Posterior vena cava (tissue), 2 donors: ENCODE results near the gene CDK11B. TPM values are rescaled to one million over a fixed set of nuclear protein-coding genes. Genes with fewer than 3 reads are reported as not detected.

ENCODE experiments used
- DNase-seq: peaks from one replicate; pipeline ENCODE4 v3.0.0-alpha.2; 2020; ENCODE audit warnings: low spot score
- intact Hi-C, 2 donors: fragments of 100-400 bp; cut with DNase I; formaldehyde crosslinking; loops; one replicate each; pipeline versions ENCODE4 v1.14.1 to v1.14.2; 2022 to 2023
- total RNA-seq, 2 donors: library from RNA; stranded (reverse); fragmentation: NEBNext Ultra II Directional; extraction: Animal tissue kit (Norgen Biotek cat#: 25700); gene quantifications; one replicate each; pipeline ENCODE4 v1.2.1, GENCODE V29; 2021
- donor health status: DM: yes; HTN: yes; CAD: no.
- donor health status: DM: yes; HTN: yes; CAD: no.

CDK11B gene
- total RNA-seq, 2 donors from 2014 or later, result 19.4 to 24.3 TPM

- DNase-seq, result no peak
- intact Hi-C loops, result no loop called here
These were observed 64.8 kb downstream of the CDK11B start for GRCh38 chr1:1593834-1594601.

GRCh38 chr1:1591452-1591851 is 67.4 kb downstream of the CDK11B start:
- no peak for DNase-seq
- intact Hi-C loops, result no loop called here

Other genes with a start within 250 kb of the CDK11B start
- gene ANKRD65, start 237.7 kb downstream of the CDK11B start, total RNA-seq, result 1 to 10 TPM; 2.4 to 7.4 TPM
- gene VWA1, start 223.3 kb downstream of the CDK11B start, total RNA-seq, result 10 to 100 TPM; 59.8 to 67.7 TPM
- under 1 TPM; 0.14 to 0.83 TPM for gene ATAD3C, start 209.3 kb downstream of the CDK11B start, total RNA-seq
- gene ATAD3B, start 187.2 kb downstream of the CDK11B start, total RNA-seq, result 10 to 100 TPM in 1 of 2 donors, 1 to 10 TPM in 1; 8.5 to 13.1 TPM
- gene ATAD3A, start 146.8 kb downstream of the CDK11B start, total RNA-seq, result 10 to 100 TPM; 12.2 to 14.2 TPM
- 1 to 10 TPM; 3.9 to 7.8 TPM for gene TMEM240, start 118.4 kb downstream of the CDK11B start, total RNA-seq
- 10 to 100 TPM; 60.7 to 66.0 TPM for gene SSU72, start 84.1 kb downstream of the CDK11B start, total RNA-seq
- 1 to 10 TPM; 1.2 to 3.6 TPM for gene FNDC10, start 58.9 kb downstream of the CDK11B start, total RNA-seq
- gene MIB2, start 43.5 kb downstream of the CDK11B start, total RNA-seq, result 10 to 100 TPM; 29.4 to 35.9 TPM
- gene MMP23B, start 26.8 kb downstream of the CDK11B start, total RNA-seq, result 10 to 100 TPM; 36.1 to 78.5 TPM
- 10 to 100 TPM; 20.7 to 27.7 TPM for gene SLC35E2B, start 33.8 kb upstream of the CDK11B start, total RNA-seq
- 10 to 100 TPM; 29.2 to 37.7 TPM for gene CDK11A, start 65.4 kb upstream of the CDK11B start, total RNA-seq
- gene NADK, start 119.5 kb upstream of the CDK11B start, total RNA-seq, result 10 to 100 TPM; 60.0 to 63.5 TPM
- 100 to 1,000 TPM; 318 to 379 TPM for gene GNB1, start 232.1 kb upstream of the CDK11B start, total RNA-seq